GM23338 (cell line): ENCODE data around the gene EXOSC3. TPM values are rescaled to one million over a fixed set of nuclear protein-coding genes. Genes with fewer than 3 reads are reported as not detected.

Experiments used
- ATAC-seq: fragments of 200-7000 bp; cut with Tn5 transposase; 3 replicates; pipeline ENCODE4 v1.9.1; 2020
- DNase-seq: peaks from one replicate; pipeline ENCODE4 v3.0.0-alpha.2; 2015; ENCODE audit warnings: low spot score
- H2AFZ ChIP-seq: fragments of 200-600 bp; sonication (generic); 2 replicates; pipeline ENCODE4 v1.8.0; 2016; ENCODE audit warnings: antibody characterized with exemption, mild to moderate bottlenecking, moderate library complexity
- H3F3A ChIP-seq: fragments of 200-600 bp; sonication (generic); replicated peaks from 2 replicates; pipeline ENCODE4 v1.8.0; 2017; ENCODE audit warnings: antibody characterized with exemption, mixed run types, low read depth
- H3K27ac ChIP-seq: fragments of 200-600 bp; sonication (generic); 2 replicates; pipeline ENCODE4 v1.6.1; 2016; ENCODE audit warnings: low read depth
- H3K27me3 ChIP-seq: fragments of 200-600 bp; sonication (generic); 2 replicates; pipeline ENCODE4 v1.8.0; 2016; ENCODE audit warnings: mild to moderate bottlenecking, mixed run types, moderate library complexity; ENCODE audit not compliant: insufficient read depth
- H3K36me3 ChIP-seq: fragments of 200-600 bp; sonication (generic); 2 replicates; pipeline ENCODE4 v1.8.0; 2016; ENCODE audit warnings: mild to moderate bottlenecking; ENCODE audit not compliant: insufficient read depth
- H3K4me1 ChIP-seq: fragments of 200-600 bp; sonication (generic); 2 replicates; pipeline ENCODE4 v1.8.0; 2016; ENCODE audit warnings: mild to moderate bottlenecking, moderate library complexity; ENCODE audit not compliant: insufficient read depth
- H3K4me2 ChIP-seq: fragments of 200-600 bp; sonication (generic); 2 replicates; pipeline ENCODE4 v1.7.1; 2017; ENCODE audit warnings: mixed run types
- H3K4me3 ChIP-seq: fragments of 200-600 bp; sonication (generic); 2 replicates; pipeline ENCODE4 v1.6.1; 2016; ENCODE audit warnings: mixed run types
- H3K79me2 ChIP-seq: fragments of 200-600 bp; sonication (generic); replicated peaks from 2 replicates; pipeline ENCODE4 v1.8.0; 2017; ENCODE audit warnings: mild to moderate bottlenecking; ENCODE audit not compliant: insufficient read depth
- H3K9me2 ChIP-seq: fragments of 200-600 bp; sonication (generic); 2 replicates; pipeline ENCODE4 v1.8.0; 2017; ENCODE audit not compliant: insufficient read depth
- H4K20me1 ChIP-seq: fragments of 200-600 bp; sonication (generic); replicated peaks from 2 replicates; pipeline ENCODE4 v1.8.0; 2017; ENCODE audit warnings: mild to moderate bottlenecking; ENCODE audit not compliant: insufficient read depth
- H3K27ac Mint-ChIP-seq: 2 replicates; pipeline ENCODE4 v1.8.0; 2020; ENCODE audit warnings: inconsistent platforms, mild to moderate bottlenecking, moderate library complexity, mixed read lengths
- H3K27me3 Mint-ChIP-seq: 3 replicates; pipeline ENCODE4 v1.8.0; 2022; ENCODE audit warnings: low read depth, mild to moderate bottlenecking, moderate library complexity, mixed read lengths, inconsistent platforms; ENCODE audit not compliant: insufficient read depth, poor library complexity
- H3K36me3 Mint-ChIP-seq: 3 replicates; pipeline ENCODE4 v1.8.0; 2021; ENCODE audit warnings: low read depth, mild to moderate bottlenecking, inconsistent platforms, moderate library complexity, mixed read lengths
- H3K4me1 Mint-ChIP-seq: 3 replicates; pipeline ENCODE4 v1.8.0; 2020; ENCODE audit warnings: mild to moderate bottlenecking, inconsistent platforms, mixed read lengths
- H3K4me3 Mint-ChIP-seq: 3 replicates; pipeline ENCODE4 v1.8.0; 2021; ENCODE audit warnings: moderate library complexity, mild to moderate bottlenecking, inconsistent platforms, mixed read lengths
- H3K9me3 Mint-ChIP-seq: 3 replicates; pipeline ENCODE4 v1.8.0; 2020; ENCODE audit warnings: moderate library complexity, mild to moderate bottlenecking, inconsistent platforms, mixed read lengths
- CREB1 ChIP-seq: fragments of 250-450 bp; sonication (Bioruptor Pico); IDR thresholded peaks from 2 replicates; pipeline ENCODE4 v1.5.0; 2020; ENCODE audit warnings: low read depth, mild to moderate bottlenecking, moderate library complexity
- ETS1 ChIP-seq: IDR thresholded peaks from 2 replicates; pipeline ENCODE4 v1.6.1; 2016; ENCODE audit warnings: antibody characterized with exemption
- POLR2AphosphoS5 ChIP-seq: IDR thresholded peaks from 2 replicates; pipeline ENCODE4 v1.6.1; 2016; ENCODE audit warnings: antibody characterized with exemption, low read depth
- STAT1 ChIP-seq: IDR thresholded peaks from one replicate; pipeline ENCODE4 v1.6.1; 2016; ENCODE audit warnings: antibody characterized with exemption; ENCODE audit not compliant: unreplicated experiment
- ZNF114 ChIP-seq: fragments of 250-450 bp; sonication (Bioruptor Pico); IDR thresholded peaks from 2 replicates; pipeline ENCODE4 v1.5.0; 2020; ENCODE audit warnings: mild to moderate bottlenecking, moderate library complexity
- ZNF331 ChIP-seq: fragments of 250-450 bp; sonication (Bioruptor Pico); IDR thresholded peaks from 2 replicates; pipeline ENCODE4 v1.5.0; 2020; ENCODE audit warnings: low read depth, mild to moderate bottlenecking, moderate library complexity
- ZNF462 ChIP-seq: fragments of 250-450 bp; sonication (Bioruptor Pico); IDR thresholded peaks from 2 replicates; pipeline ENCODE4 v1.5.0; 2020; ENCODE audit warnings: mild to moderate bottlenecking, moderate library complexity
- polyA plus RNA-seq: library from polyadenylated mRNA; unstranded; fragments of >200 nt; fragmentation: Nextera tagmentation; extraction: Ambion mirVana; gene quantifications from 2 replicates; pipeline ENCODE4 v1.2.1, GENCODE V29; 2016
- total RNA-seq: library from RNA; depleted of rRNA; stranded (reverse); fragments of >200 nt; shearing (Covaris generic); gene quantifications from 2 replicates; pipeline ENCODE4 v1.2.3, GENCODE V29; 2014

The EXOSC3 gene
- total and polyA plus RNA-seq, 2 experiments from 2014 or later: 62.3 to 149 TPM

GRCh38 chr9:37746448-37747270 is 38.2 kb downstream of the EXOSC3 start (continued):
- TF ChIP-seq ZNF462 (CRISPR knock-in tag) (no peak), POLR2AphosphoS5 (no peak), STAT1 (no peak), ETS1 (no peak), ZNF114 (CRISPR knock-in tag) (no peak), CREB1 (no peak)

- DNase-seq (no peak), ATAC-seq (no peak)
- H3K27ac ChIP-seq: no peak overlapping the region
- peaks cover 4% of the 10 kb centered on the region; the same call in 1 of the 3 replicates for H3K4me1 Mint-ChIP-seq
- no peaks in the 10 kb centered on the region for H3K9me2 ChIP-seq
- no peak overlapping the region for H3K4me3 Mint-ChIP-seq
- no peaks in the 10 kb centered on the region for H3K9me3 Mint-ChIP-seq
- H3K36me3 ChIP-seq: no peaks in the 10 kb centered on the region
- no peak overlapping the region for H3K4me3 ChIP-seq
- no peaks in the 10 kb centered on the region for H3K79me2 ChIP-seq
- H4K20me1 ChIP-seq: no peaks in the 10 kb centered on the region
- H3K4me1 ChIP-seq: no peaks in the 10 kb centered on the region
- H3K27me3 Mint-ChIP-seq: peaks cover 1% of the 10 kb centered on the region
- H3K27me3 ChIP-seq: no peaks in the 10 kb centered on the region
- no peaks in the 10 kb centered on the region for H3F3A ChIP-seq
- H3K27ac Mint-ChIP-seq: no peak overlapping the region
- no peaks in the 10 kb centered on the region for H3K36me3 Mint-ChIP-seq
- no peak overlapping the region for H3K4me2 ChIP-seq
- H2AFZ ChIP-seq: no peak overlapping the region
- TF ChIP-seq ZNF462 (CRISPR knock-in tag): no peak
- no peak for TF ChIP-seq ZNF331 (CRISPR knock-in tag)
These were observed 38.9 kb downstream of the EXOSC3 start for GRCh38 chr9:37745970-37746369.
